ENCODE results near the gene MTUS2. TPM values are rescaled to one million over a fixed set of nuclear protein-coding genes. Genes with fewer than 3 reads are reported as not detected.

MTUS2 gene
- total RNA-seq, 1 donor from 2014 or later, result 0.06 TPM

DNA sequence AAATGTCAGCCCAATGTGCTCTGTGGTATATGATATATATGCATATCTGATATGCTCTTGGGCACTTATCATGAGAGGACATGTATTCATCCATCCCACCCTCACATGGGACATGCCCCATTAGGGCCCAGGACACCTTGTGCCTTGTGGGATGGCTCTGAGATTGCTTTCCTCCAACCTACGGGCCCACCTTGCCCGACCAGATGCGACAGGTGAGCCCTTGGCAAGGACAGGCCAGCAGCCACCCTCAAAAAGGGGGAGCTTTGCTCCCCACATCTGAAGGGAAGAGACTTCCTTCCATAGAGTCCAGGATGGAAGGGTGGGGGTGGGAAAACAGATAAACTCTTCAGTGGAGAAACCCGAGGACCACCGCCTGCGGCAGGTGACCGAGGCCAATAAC, 716.7 kb downstream of the MTUS2 start:
- no peak for DNase-seq (ENCODE audit: extremely low read depth, low read depth, low spot score)

DNA sequence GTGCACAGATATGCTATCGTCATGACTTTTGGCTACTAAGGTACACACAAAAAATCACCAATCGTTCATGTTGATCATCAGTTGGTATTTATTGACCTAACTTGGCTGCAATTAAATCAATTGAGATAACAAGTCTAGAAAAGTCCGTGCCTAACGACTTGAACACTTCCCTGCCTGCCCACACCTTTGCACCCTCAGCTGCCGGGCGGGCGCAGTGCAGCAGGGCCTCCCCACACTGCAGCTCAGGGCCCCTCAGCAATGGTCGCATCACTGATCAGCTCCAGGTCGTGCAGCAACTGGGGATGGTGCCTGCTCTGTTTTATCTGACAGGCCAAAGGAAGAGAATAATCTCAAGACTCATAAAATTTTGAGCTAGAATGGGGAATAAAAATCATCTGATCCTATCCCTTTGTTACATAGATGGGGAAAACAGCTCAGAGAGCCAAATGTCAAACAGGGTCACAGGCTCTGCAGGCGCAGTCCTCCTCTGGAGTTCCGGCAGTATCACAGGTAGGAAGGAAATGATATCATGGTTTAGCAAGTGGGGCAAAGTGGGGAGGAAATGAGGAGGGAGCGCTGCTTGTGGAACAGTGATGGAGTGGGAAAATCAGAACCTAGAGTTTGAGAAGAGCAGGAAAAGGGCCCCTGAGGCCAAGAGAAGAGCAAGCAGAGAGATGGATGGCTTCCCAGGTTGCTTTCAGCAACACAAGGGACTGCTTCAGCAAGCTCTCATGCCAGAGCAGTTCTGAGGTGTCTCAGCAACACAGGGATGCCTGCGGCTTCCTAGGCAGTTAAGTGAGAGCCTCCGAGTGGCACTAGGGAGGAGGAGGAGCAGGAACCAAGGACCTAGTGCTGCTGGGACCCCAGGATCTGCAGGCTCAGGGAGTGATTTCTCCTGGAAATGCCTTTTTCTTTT, 717.9 kb downstream of the MTUS2 start:
- no peak for DNase-seq (ENCODE audit: extremely low read depth, low read depth, low spot score)

DNA sequence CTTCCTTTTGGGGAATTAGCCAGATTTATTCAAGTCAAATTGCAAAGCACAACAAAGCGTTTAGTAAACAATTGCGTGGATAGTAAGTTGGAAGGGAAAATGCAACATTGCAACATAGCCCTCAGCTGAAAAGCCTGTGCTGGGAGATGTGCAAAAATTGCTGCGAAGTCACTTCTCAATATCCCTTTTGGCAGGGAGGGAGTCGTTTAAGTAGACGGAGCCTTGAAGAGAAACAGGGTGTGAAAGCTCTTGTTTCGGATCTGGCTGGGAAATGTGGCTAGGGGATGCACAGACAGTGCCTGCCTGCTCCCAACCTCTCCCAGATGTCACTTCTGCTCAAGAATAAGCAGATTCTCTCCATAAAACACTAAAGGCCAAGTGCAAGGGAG, 718.5 kb downstream of the MTUS2 start:
- DNase-seq (ENCODE audit: extremely low read depth, low read depth, low spot score), result no peak

GRCh38 chr13:29539856-29540255, 719.7 kb downstream of the MTUS2 start:
- no peak for DNase-seq (ENCODE audit: extremely low read depth, low read depth, low spot score)

GRCh38 chr13:29540334-29540733, 720.2 kb downstream of the MTUS2 start:
- no peak for DNase-seq (ENCODE audit: extremely low read depth, low read depth, low spot score)

DNA sequence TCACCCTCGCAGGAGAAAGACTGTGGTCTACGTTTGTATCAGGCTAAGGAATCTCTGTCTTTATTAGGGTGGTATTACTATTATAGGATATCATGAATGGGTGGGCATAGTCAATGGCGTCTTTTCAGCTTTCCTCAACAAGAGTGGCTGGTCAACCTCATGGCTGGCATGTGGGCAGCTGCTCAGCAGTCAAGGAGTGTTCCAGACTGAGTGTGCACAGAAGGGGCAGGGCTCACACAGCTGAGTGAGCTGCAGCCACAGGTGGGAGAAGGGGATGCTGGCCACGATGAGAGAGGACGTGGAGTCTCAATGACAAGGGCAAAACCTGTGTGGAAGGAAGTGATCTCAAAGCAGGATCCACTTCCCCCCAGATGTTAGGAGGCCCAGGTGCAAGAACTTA, 720.7 kb downstream of the MTUS2 start:
- DNase-seq (ENCODE audit: extremely low read depth, low read depth, low spot score), result no peak

GRCh38 chr13:29541400-29541799, 721.3 kb downstream of the MTUS2 start:
- no peak for DNase-seq (ENCODE audit: extremely low read depth, low read depth, low spot score)

GRCh38 chr13:29542381-29542780, 722.2 kb downstream of the MTUS2 start:
- no peak for DNase-seq (ENCODE audit: extremely low read depth, low read depth, low spot score)

DNA sequence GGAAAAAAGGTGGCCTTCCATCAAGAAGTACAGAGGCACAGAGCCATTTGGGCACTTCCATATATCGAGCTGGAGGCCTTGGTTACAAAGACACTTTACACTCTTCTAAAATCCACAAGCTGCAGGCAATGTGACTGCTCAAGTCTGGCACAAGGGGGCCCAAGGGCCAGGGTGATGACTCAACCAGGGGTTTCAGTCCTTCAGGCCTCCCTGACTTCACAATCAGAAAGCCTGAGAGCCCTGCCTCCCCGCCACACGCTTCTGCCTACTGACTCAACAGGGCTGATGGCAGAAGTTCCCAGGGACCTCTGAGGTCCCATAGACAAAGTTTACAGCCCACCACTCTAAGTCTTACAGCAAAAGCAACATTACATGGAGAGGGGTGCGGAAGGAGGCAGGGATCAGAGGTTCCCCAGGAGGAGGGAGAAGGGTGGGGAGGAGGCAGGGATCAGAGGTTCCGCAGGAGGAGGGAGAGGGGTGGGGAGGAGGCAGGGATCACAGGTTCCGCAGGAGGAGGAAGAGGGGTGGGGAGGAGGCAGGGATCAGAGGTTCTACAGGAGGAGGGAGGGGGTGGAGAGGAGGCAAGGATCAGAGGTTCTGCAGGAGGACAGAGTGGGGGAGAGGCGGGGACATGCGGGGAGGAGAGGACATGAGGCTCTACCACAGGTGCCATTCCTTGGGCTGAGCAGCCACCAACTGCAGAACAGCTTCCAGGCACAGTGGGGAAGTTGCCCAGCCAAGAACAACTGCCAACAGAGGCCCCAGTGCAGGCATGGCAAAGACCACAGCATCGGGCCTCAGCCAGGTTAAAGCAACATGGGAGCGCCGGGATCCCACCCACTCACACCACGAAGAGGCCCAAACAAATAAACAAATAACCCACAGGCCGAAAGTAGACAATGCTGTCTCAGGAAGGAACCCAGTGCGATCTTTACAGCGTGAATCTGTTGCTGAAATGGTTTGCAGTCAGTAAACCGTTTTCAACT, 723.4 kb downstream of the MTUS2 start:
- no peak for DNase-seq (ENCODE audit: extremely low read depth, low read depth, low spot score)

DNA sequence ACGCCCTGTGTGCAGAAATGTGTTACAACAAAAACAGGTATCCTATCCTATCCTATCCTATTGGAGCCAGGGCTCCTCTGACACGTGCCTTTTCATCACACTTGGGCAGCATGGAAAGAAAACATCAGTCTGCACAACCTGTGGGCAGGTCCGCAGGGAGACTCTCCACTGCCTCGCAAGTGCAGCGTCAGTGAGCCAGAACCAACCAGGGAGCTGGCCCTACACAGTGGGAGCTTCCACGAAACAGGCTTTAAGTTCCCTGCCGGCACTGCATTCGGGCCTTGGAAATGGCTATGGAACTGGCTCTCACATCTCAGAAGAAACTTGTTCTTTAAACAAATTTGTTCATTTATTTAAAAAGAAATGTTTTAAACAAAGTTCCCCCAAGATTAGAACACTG, 725.8 kb downstream of the MTUS2 start:
- no peak for DNase-seq (ENCODE audit: extremely low read depth, low read depth, low spot score)

GRCh38 chr13:29546662-29547061, 726.5 kb downstream of the MTUS2 start:
- no peak for DNase-seq (ENCODE audit: extremely low read depth, low read depth, low spot score)

GRCh38 chr13:29547153-29547552, 727.0 kb downstream of the MTUS2 start:
- DNase-seq (ENCODE audit: extremely low read depth, low read depth, low spot score), result peak; percentile 52

DNA sequence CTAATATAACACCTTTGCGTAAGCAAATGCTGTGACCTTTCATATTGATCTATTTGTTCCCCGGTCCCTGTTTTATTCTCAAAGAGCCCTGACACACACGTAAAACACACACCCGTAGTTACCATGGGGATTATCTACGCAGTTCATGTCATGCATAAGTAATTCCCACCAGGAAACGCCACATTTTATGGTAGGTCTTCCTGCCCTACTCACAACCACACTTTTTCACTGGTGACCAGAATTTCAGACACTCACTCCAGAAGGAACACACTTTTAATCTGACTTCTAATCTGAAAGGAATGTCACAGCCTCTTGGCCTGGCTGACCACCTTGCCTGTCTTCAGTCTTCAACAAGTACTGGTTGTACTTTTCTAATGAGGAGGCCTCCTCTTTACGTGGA, 728.6 kb downstream of the MTUS2 start:
- peak; percentile 95 for DNase-seq (ENCODE audit: extremely low read depth, low read depth, low spot score)

DNA sequence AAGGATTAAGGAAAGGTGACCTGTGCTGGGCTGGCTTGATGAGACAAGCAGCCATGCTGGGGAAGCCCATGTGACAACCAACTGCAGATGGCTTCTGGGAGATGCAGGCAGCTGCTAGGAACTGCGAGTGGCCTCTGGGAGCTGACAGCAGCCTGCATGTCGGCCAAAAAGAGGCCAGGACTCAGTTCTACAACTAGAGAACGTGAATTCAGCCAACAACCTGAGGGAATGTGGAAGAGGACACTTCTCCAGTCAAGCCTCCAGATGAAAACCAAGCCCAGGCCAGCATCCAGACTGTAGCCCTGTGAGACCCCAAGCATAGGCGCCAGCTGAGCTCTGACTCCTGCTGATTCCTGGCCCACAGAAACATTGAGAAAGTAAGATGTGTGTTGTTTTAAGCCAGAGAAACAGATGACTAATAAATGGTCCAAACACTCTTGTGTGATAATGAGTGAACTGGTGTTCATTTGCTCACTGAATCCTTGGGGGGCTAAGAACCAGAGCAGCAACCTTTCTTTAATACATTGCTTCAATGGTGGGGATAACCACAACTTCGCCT, 730.4 kb downstream of the MTUS2 start:
- no peak for DNase-seq (ENCODE audit: extremely low read depth, low read depth, low spot score)

GRCh38 chr13:29551214-29551613, 731.1 kb downstream of the MTUS2 start:
- no peak for DNase-seq (ENCODE audit: extremely low read depth, low read depth, low spot score)

Other genes starting within 250 kb of the MTUS2 start
- gene POMP, start 161.2 kb upstream of the MTUS2 start, total RNA-seq, result 128 and 132 TPM in 2 replicates
- 17.2 and 25.5 TPM in 2 replicates for gene SLC46A3, start 101.4 kb upstream of the MTUS2 start, total RNA-seq